Measurements from ENCODE around the gene NPTN. TPM values are rescaled to one million over a fixed set of nuclear protein-coding genes. Genes with fewer than 3 reads are reported as not detected.

NPTN gene
- total RNA-seq, 1 experiment from 2014 or later, result 151 TPM

DNA sequence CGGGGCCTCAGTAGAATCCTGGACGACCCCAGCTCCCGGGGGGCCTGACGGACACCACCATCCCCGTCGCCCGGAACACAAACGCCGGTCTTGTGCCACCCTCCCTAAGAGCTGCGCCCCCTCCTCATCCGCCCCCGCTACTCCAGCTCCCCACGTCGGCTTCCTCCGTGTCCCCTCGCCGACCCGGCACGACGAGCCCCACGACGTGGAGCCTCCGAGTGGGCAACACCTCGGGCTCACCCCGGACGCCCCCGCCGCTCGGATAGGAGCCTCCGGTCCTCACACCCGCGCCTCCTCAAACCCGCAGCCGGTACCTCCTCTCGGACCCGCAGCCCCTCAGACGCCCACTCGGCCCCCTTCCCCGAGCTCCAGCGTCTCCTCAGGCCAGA, 525 bp downstream of the NPTN start:
- H3K4me1 ChIP-seq (ENCODE audit: control insufficient read depth, insufficient read depth, low read length), result peaks cover 36% of the 10 kb centered on the region
- POLR2A ChIA-PET, result no interaction called here
- no TSS peak for BruUV-seq (replicated peaks)
- no peak for TF ChIP-seq TCF7L2 (IDR thresholded peaks at IDR 0.05; ENCODE audit: low read depth, low read length)
- no peak for TF ChIP-seq CTCF (IDR thresholded peaks at IDR 0.05)
- no peak for TF ChIP-seq SIN3A (IDR thresholded peaks at IDR 0.05; ENCODE audit: borderline replicate concordance, insufficient read depth, low read depth, low read length)
- TF ChIP-seq POLR2AphosphoS5 (IDR thresholded peaks at IDR 0.05; ENCODE audit: low read depth, low read length), result no peak
- H3K4me3 ChIP-seq (ENCODE audit: low read depth in 2 of 2, low read length in 2 of 2), result peak overlapping the region; percentile 86 to 88
- in situ Hi-C loops (cut with HindIII; ENCODE audit: low pct_unique_long_range_greater_than_20kb, low sequenced_read_pairs) (no loop called here), intact Hi-C loops (cut with micrococcal nuclease; ENCODE audit: unreplicated experiment) (no loop called here)
- ATAC-seq, result no peak
- DNase-seq (ENCODE audit: low read depth, low spot score), result no peak
- no peaks in the 10 kb centered on the region for H3K36me3 ChIP-seq (ENCODE audit: control insufficient read depth, insufficient read depth, low read length)
- peak overlapping the region; percentile 88 for H3K27ac ChIP-seq (ENCODE audit: low read length)
- CTCF ChIA-PET, result interaction anchor here (0.8 kb wide), 1 partner anchor 68 kb away, joined by 4 read pairs; no protein-coding TSS in a partner anchor
- no peaks in the 10 kb centered on the region for H3K9me3 ChIP-seq (ENCODE audit: control insufficient read depth, insufficient read depth, low read depth, low read length)
- peaks cover 2% of the 10 kb centered on the region; the same call in 1 of the 2 replicates for H3K27me3 ChIP-seq (ENCODE audit: control insufficient read depth, insufficient read depth, low read length)

GRCh38 chr15:73631915-73632669, 1.1 kb downstream of the NPTN start:
- no peak for DNase-seq (ENCODE audit: low read depth, low spot score)
- in situ Hi-C loops (cut with HindIII; ENCODE audit: low pct_unique_long_range_greater_than_20kb, low sequenced_read_pairs) (no loop called here), intact Hi-C loops (cut with micrococcal nuclease; ENCODE audit: unreplicated experiment) (no loop called here)
- ChIA-PET CTCF (interaction anchor here (0.8 kb wide), 1 partner anchor 68 kb away, joined by 4 read pairs; no protein-coding TSS in a partner anchor), POLR2A (interaction anchor here (0.6 kb wide), 1 partner anchor 116 kb away, joined by 6 read pairs; no protein-coding TSS in a partner anchor)
- no peak for TF ChIP-seq CTCF (IDR thresholded peaks at IDR 0.05)
- Histone ChIP-seq H3K4me3 (ENCODE audit: low read depth in 2 of 2, low read length in 2 of 2) (peak overlapping the region; percentile 86 to 88), H3K27me3 (ENCODE audit: control insufficient read depth, insufficient read depth, low read length) (peaks cover under 1% of the 10 kb centered on the region; the same call in 1 of the 2 replicates), H3K36me3 (ENCODE audit: control insufficient read depth, insufficient read depth, low read length) (no peaks in the 10 kb centered on the region), H3K27ac (ENCODE audit: low read length) (peak overlapping the region; percentile 88), H3K4me1 (ENCODE audit: control insufficient read depth, insufficient read depth, low read length) (peaks cover 36% of the 10 kb centered on the region), H3K9me3 (ENCODE audit: control insufficient read depth, insufficient read depth, low read depth, low read length) (no peaks in the 10 kb centered on the region)
- BruUV-seq (replicated peaks), result no TSS peak
- no peak for ATAC-seq

DNA sequence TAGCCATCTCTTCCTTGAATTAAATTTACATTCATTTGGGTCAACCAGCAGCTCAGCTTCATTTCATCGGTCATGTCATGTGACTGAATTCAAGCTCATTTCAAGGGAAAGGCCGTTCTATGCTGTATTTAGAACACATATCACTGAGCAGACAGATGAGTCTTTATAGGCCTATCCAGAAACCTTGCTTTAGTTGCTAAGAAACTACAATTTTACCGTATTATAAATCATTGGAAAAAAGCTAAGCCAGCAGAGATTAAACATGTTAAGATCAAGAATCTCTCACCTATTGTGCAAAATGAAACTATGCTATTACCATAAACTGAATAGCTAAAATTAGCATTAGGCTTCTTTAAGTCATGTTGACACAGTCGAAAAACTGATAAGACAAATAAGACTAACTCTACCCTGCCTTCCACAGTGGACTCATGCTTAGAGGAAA, 2.2 kb downstream of the NPTN start:
- TF ChIP-seq POLR2AphosphoS5 (IDR thresholded peaks at IDR 0.05; ENCODE audit: low read depth, low read length), result no peak
- TF ChIP-seq REST (IDR thresholded peaks at IDR 0.05; ENCODE audit: insufficient read depth in 1 of 2, low read depth in 2 of 2, low read length in 1 of 2), result no peak
- no peak for TF ChIP-seq TCF7L2 (IDR thresholded peaks at IDR 0.05; ENCODE audit: low read depth, low read length)
- no peak for TF ChIP-seq CTCF (IDR thresholded peaks at IDR 0.05)
- TF ChIP-seq SIN3A (IDR thresholded peaks at IDR 0.05; ENCODE audit: borderline replicate concordance, insufficient read depth, low read depth, low read length), result no peak
- POLR2A ChIA-PET, result no interaction called here
- H3K4me1 ChIP-seq (ENCODE audit: control insufficient read depth, insufficient read depth, low read length), result peaks cover 39% of the 10 kb centered on the region
- TSS peak; percentile 56 for BruUV-seq (replicated peaks)
- H3K36me3 ChIP-seq (ENCODE audit: control insufficient read depth, insufficient read depth, low read length), result no peaks in the 10 kb centered on the region
- CTCF ChIA-PET, result interaction anchor here (0.6 kb wide), 2 partner anchors 8 to 358 kb away, joined by 3 read pairs; no protein-coding TSS in a partner anchor
- in situ Hi-C loops (cut with HindIII; ENCODE audit: low pct_unique_long_range_greater_than_20kb, low sequenced_read_pairs) (no loop called here), intact Hi-C loops (cut with micrococcal nuclease; ENCODE audit: unreplicated experiment) (no loop called here)
- no peak for DNase-seq (ENCODE audit: low read depth, low spot score)
- no peak for ATAC-seq
- peak overlapping the region in 1 of 2 experiments; percentile 88; a peak in 2 of 4 replicates for H3K4me3 ChIP-seq (ENCODE audit: low read depth in 2 of 2, low read length in 2 of 2)
- H3K9me3 ChIP-seq (ENCODE audit: control insufficient read depth, insufficient read depth, low read depth, low read length), result no peaks in the 10 kb centered on the region
- H3K27ac ChIP-seq (ENCODE audit: low read length), result peak overlapping the region; percentile 10; the same call in 1 of the 2 replicates
- H3K27me3 ChIP-seq (ENCODE audit: control insufficient read depth, insufficient read depth, low read length), result no peaks in the 10 kb centered on the region
